Neutrophil (primary cell): ENCODE data around the gene HOXD12.

ENCODE experiments used
- H3K27ac ChIP-seq: fragments of 200-600 bp; sonication (generic); 2 replicates; pipeline ENCODE4 v1.5.1; 2016; ENCODE audit warnings: mild to moderate bottlenecking, moderate library complexity
- H3K27me3 ChIP-seq: fragments of 200-600 bp; sonication (generic); 2 replicates; pipeline ENCODE4 v1.6.0; 2016; ENCODE audit warnings: mild to moderate bottlenecking
- H3K36me3 ChIP-seq: fragments of 200-600 bp; sonication (generic); 2 replicates; pipeline ENCODE4 v1.5.1; 2017
- H3K4me1 ChIP-seq, 2 experiments: fragments of 200-600 bp in 1 of 2; sonication (generic) in 1 of 2; 1 replicate in 1 of 2; 2 replicates in 1 of 2; pipeline versions ENCODE4 v1.5.1 to v1.6.1; 2013 to 2016; ENCODE audit warnings: low read depth in 1 of 2, low read length in 1 of 2, mild to moderate bottlenecking in 1 of 2, moderate library complexity in 1 of 2; ENCODE audit not compliant: control insufficient read depth in 1 of 2, insufficient read depth in 1 of 2
- H3K4me3 ChIP-seq, 2 experiments: fragments of 200-600 bp in 1 of 2; sonication (generic) in 1 of 2; 1 replicate in 1 of 2; 2 replicates in 1 of 2; pipeline ENCODE4 v1.5.1; 2013 to 2016; ENCODE audit warnings: low read depth in 1 of 2, low read length in 1 of 2, mild to moderate bottlenecking in 1 of 2, moderate library complexity in 1 of 2
- H3K9me3 ChIP-seq: fragments of 200-600 bp; sonication (generic); 2 replicates; pipeline ENCODE4 v1.5.1; 2016
- CTCF ChIP-seq: fragments of 200-600 bp; sonication (generic); IDR thresholded peaks from 2 replicates; pipeline ENCODE4 v1.5.1; 2016; ENCODE audit warnings: antibody characterized with exemption

Gene HOXD12

GRCh38 chr2:176124110-176124946 lies 24.7 kb downstream of the HOXD12 start:
- TF ChIP-seq CTCF, result no peak
- no peak overlapping the region for H3K27ac ChIP-seq
- H3K36me3 ChIP-seq, result no peaks in the 10 kb centered on the region
- no peak overlapping the region for H3K4me3 ChIP-seq
- peaks cover 100% of the 10 kb centered on the region for H3K27me3 ChIP-seq
- H3K9me3 ChIP-seq, result no peaks in the 10 kb centered on the region
- peaks cover 10 to 23% of the 10 kb centered on the region in 2 experiments for H3K4me1 ChIP-seq

GRCh38 chr2:176124947-176125771 lies 25.6 kb downstream of the HOXD12 start:
- Histone ChIP-seq H3K4me1 (peaks cover 11 to 30% of the 10 kb centered on the region in 2 experiments), H3K36me3 (no peaks in the 10 kb centered on the region), H3K27ac (no peak overlapping the region), H3K4me3 (no peak overlapping the region), H3K9me3 (no peaks in the 10 kb centered on the region), H3K27me3 (peaks cover 100% of the 10 kb centered on the region)
- no peak for TF ChIP-seq CTCF

- H3K27ac ChIP-seq, result no peak overlapping the region
- H3K9me3 ChIP-seq, result no peaks in the 10 kb centered on the region
- H3K4me1 ChIP-seq, result peaks cover 11 to 36% of the 10 kb centered on the region in 2 experiments
- H3K36me3 ChIP-seq, result no peaks in the 10 kb centered on the region
- no peak overlapping the region for H3K4me3 ChIP-seq
- H3K27me3 ChIP-seq, result peaks cover 100% of the 10 kb centered on the region
- TF ChIP-seq CTCF, result no peak
Measured at GRCh38 chr2:176125772-176126054, 26.1 kb downstream of the HOXD12 start.

- H3K4me3 ChIP-seq, result no peak overlapping the region
- H3K27ac ChIP-seq, result no peak overlapping the region
- no peaks in the 10 kb centered on the region for H3K36me3 ChIP-seq
- H3K4me1 ChIP-seq, result peaks cover 15 to 37% of the 10 kb centered on the region in 2 experiments
- H3K27me3 ChIP-seq, result peaks cover 100% of the 10 kb centered on the region
- TF ChIP-seq CTCF, result peak; percentile 73
- no peaks in the 10 kb centered on the region for H3K9me3 ChIP-seq
Measured at GRCh38 chr2:176126929-176127773, 27.6 kb downstream of the HOXD12 start.

- H3K4me1 ChIP-seq, result peaks cover 19 to 36% of the 10 kb centered on the region in 2 experiments
- no peaks in the 10 kb centered on the region for H3K36me3 ChIP-seq
- H3K4me3 ChIP-seq, result no peak overlapping the region
- H3K27me3 ChIP-seq, result peaks cover 100% of the 10 kb centered on the region
- H3K9me3 ChIP-seq, result no peaks in the 10 kb centered on the region
- no peak for TF ChIP-seq CTCF
- no peak overlapping the region for H3K27ac ChIP-seq
Measured at GRCh38 chr2:176127774-176128072, 28.1 kb downstream of the HOXD12 start.
